ENCODE data around the gene ZC3H12D.

ZC3H12D gene

GRCh38 chr6:149414821-149415220, 70.0 kb downstream of the ZC3H12D start:
- Histone ChIP-seq H3K36me3 (ENCODE audit: control insufficient read depth, low read length) (peaks cover 12% of the 10 kb centered on the region), H3K27ac (ENCODE audit: low read depth, low read length) (no peak overlapping the region), H3K9me3 (ENCODE audit: control insufficient read depth, insufficient read depth, low read length) (no peaks in the 10 kb centered on the region), H3K79me2 (ENCODE audit: control insufficient read depth, low read length) (no peaks in the 10 kb centered on the region), H3K4me2 (ENCODE audit: low read length) (no peak overlapping the region), H3K4me1 (ENCODE audit: control insufficient read depth, low read length) (no peaks in the 10 kb centered on the region), H3K4me3 (ENCODE audit: low read length) (no peak overlapping the region), H4K20me1 (ENCODE audit: control insufficient read depth, insufficient read depth, low read depth, low read length) (no peaks in the 10 kb centered on the region), H3K27me3 (ENCODE audit: control insufficient read depth, low read length) (no peaks in the 10 kb centered on the region), H3F3A (ENCODE audit: control insufficient read depth, insufficient read depth) (peaks cover 4% of the 10 kb centered on the region; the same call in 1 of the 2 replicates), H3K9me2 (replicated peaks; ENCODE audit: control insufficient read depth, low read length) (no peaks in the 10 kb centered on the region)
- TF ChIP-seq EZH2phosphoT487 (IDR thresholded peaks at IDR 0.05; ENCODE audit: borderline replicate concordance, low read length) (no peak), CTCF (IDR thresholded peaks at IDR 0.05; ENCODE audit: low read depth, low read length, poor library complexity, severe bottlenecking) (no peak)

GRCh38 chr6:149414009-149414408, 70.8 kb downstream of the ZC3H12D start:
- no peaks in the 10 kb centered on the region for H3K9me3 ChIP-seq (ENCODE audit: control insufficient read depth, insufficient read depth, low read length)
- no peaks in the 10 kb centered on the region for H4K20me1 ChIP-seq (ENCODE audit: control insufficient read depth, insufficient read depth, low read depth, low read length)
- no peak overlapping the region for H3K27ac ChIP-seq (ENCODE audit: low read depth, low read length)
- H3K4me1 ChIP-seq (ENCODE audit: control insufficient read depth, low read length) = no peaks in the 10 kb centered on the region
- no peaks in the 10 kb centered on the region for H3K9me2 ChIP-seq (replicated peaks; ENCODE audit: control insufficient read depth, low read length)
- peaks cover 19% of the 10 kb centered on the region for H3K36me3 ChIP-seq (ENCODE audit: control insufficient read depth, low read length)
- peaks cover 4% of the 10 kb centered on the region; the same call in 1 of the 2 replicates for H3F3A ChIP-seq (ENCODE audit: control insufficient read depth, insufficient read depth)
- H3K4me3 ChIP-seq (ENCODE audit: low read length) = no peak overlapping the region
- H3K27me3 ChIP-seq (ENCODE audit: control insufficient read depth, low read length) = no peaks in the 10 kb centered on the region
- no peak overlapping the region for H3K4me2 ChIP-seq (ENCODE audit: low read length)
- H3K79me2 ChIP-seq (ENCODE audit: control insufficient read depth, low read length) = no peaks in the 10 kb centered on the region
- TF ChIP-seq EZH2phosphoT487 (IDR thresholded peaks at IDR 0.05; ENCODE audit: borderline replicate concordance, low read length) (no peak), CTCF (IDR thresholded peaks at IDR 0.05; ENCODE audit: low read depth, low read length, poor library complexity, severe bottlenecking) (no peak)

- H3K27ac ChIP-seq (ENCODE audit: low read depth, low read length) = no peak overlapping the region
- H3K4me2 ChIP-seq (ENCODE audit: low read length) = no peak overlapping the region
- no peak for TF ChIP-seq CTCF (IDR thresholded peaks at IDR 0.05; ENCODE audit: low read depth, low read length, poor library complexity, severe bottlenecking)
- TF ChIP-seq EZH2phosphoT487 (IDR thresholded peaks at IDR 0.05; ENCODE audit: borderline replicate concordance, low read length) = no peak
- no peaks in the 10 kb centered on the region for H3K4me1 ChIP-seq (ENCODE audit: control insufficient read depth, low read length)
- H3K9me2 ChIP-seq (replicated peaks; ENCODE audit: control insufficient read depth, low read length) = no peaks in the 10 kb centered on the region
- H3K4me3 ChIP-seq (ENCODE audit: low read length) = no peak overlapping the region
- H3K9me3 ChIP-seq (ENCODE audit: control insufficient read depth, insufficient read depth, low read length) = no peaks in the 10 kb centered on the region
- H3K79me2 ChIP-seq (ENCODE audit: control insufficient read depth, low read length) = no peaks in the 10 kb centered on the region
- H3F3A ChIP-seq (ENCODE audit: control insufficient read depth, insufficient read depth) = peaks cover 4% of the 10 kb centered on the region; the same call in 1 of the 2 replicates
- no peaks in the 10 kb centered on the region for H3K27me3 ChIP-seq (ENCODE audit: control insufficient read depth, low read length)
- peaks cover 23% of the 10 kb centered on the region for H3K36me3 ChIP-seq (ENCODE audit: control insufficient read depth, low read length)
- no peaks in the 10 kb centered on the region for H4K20me1 ChIP-seq (ENCODE audit: control insufficient read depth, insufficient read depth, low read depth, low read length)
These were observed 74.3 kb downstream of the ZC3H12D start for GRCh38 chr6:149410557-149410956.

Measured in DOHH2 (cell line).